GM23248 (cell line): ENCODE results near the gene BAIAP2. TPM values are rescaled to one million over a fixed set of nuclear protein-coding genes. Genes with fewer than 3 reads are reported as not detected.
A peak's percentile ranks its signal among the peaks of the same experiment; 100 is the strongest.

ENCODE experiments used
- DNase-seq: peaks from one replicate; pipeline ENCODE4 v3.0.0-alpha.2; 2015
- H2AFZ ChIP-seq: fragments of 200-600 bp; sonication (generic); 2 replicates; pipeline ENCODE4 v1.6.1; 2016; ENCODE audit warnings: antibody characterized with exemption
- H3F3A ChIP-seq: fragments of 200-600 bp; sonication (generic); 2 replicates; pipeline ENCODE4 v1.6.1; 2016; ENCODE audit warnings: mild to moderate bottlenecking, antibody characterized with exemption, mixed run types; ENCODE audit not compliant: insufficient read depth
- H3K27ac ChIP-seq: fragments of 200-600 bp; sonication (generic); 2 replicates; pipeline ENCODE4 v1.5.1; 2016; ENCODE audit warnings: mild to moderate bottlenecking
- H3K27me3 ChIP-seq: fragments of 200-600 bp; sonication (generic); replicated peaks from 2 replicates; pipeline ENCODE4 v1.6.1; 2016; ENCODE audit warnings: mild to moderate bottlenecking; ENCODE audit not compliant: insufficient read depth
- H3K36me3 ChIP-seq: fragments of 200-600 bp; sonication (generic); 2 replicates; pipeline ENCODE4 v1.6.1; 2016; ENCODE audit warnings: low read depth, mild to moderate bottlenecking
- H3K4me1 ChIP-seq: fragments of 200-600 bp; sonication (generic); 2 replicates; pipeline ENCODE4 v1.6.1; 2016; ENCODE audit warnings: mild to moderate bottlenecking; ENCODE audit not compliant: insufficient read depth
- H3K4me2 ChIP-seq: fragments of 200-600 bp; sonication (generic); one replicate; pipeline ENCODE4 v1.6.1; 2016; ENCODE audit warnings: mild to moderate bottlenecking; ENCODE audit not compliant: unreplicated experiment
- H3K4me3 ChIP-seq: fragments of 200-600 bp; sonication (generic); 2 replicates; pipeline ENCODE4 v1.5.1; 2016; ENCODE audit warnings: mild to moderate bottlenecking
- H3K79me2 ChIP-seq: fragments of 200-600 bp; sonication (generic); 2 replicates; pipeline ENCODE4 v1.6.1; 2016; ENCODE audit warnings: mild to moderate bottlenecking; ENCODE audit not compliant: insufficient read depth
- H3K9ac ChIP-seq: fragments of 200-600 bp; sonication (generic); 2 replicates; pipeline ENCODE4 v1.6.1; 2016; ENCODE audit warnings: mild to moderate bottlenecking
- H3K9me2 ChIP-seq: fragments of 200-600 bp; sonication (generic); 2 replicates; pipeline ENCODE4 v1.6.1; 2016; ENCODE audit warnings: mixed run types, mild to moderate bottlenecking, moderate library complexity; ENCODE audit not compliant: insufficient read depth
- H3K9me3 ChIP-seq: fragments of 200-600 bp; sonication (generic); one replicate; pipeline ENCODE4 v1.6.1; 2017; ENCODE audit warnings: low read depth
- H4K20me1 ChIP-seq: fragments of 200-600 bp; sonication (generic); 2 replicates; pipeline ENCODE4 v1.6.0; 2016; ENCODE audit not compliant: insufficient read depth
- EZH2 ChIP-seq: fragments of 200-600 bp; sonication (generic); IDR thresholded peaks from 2 replicates; pipeline ENCODE4 v1.6.1; 2018; ENCODE audit warnings: antibody characterized with exemption, mild to moderate bottlenecking; ENCODE audit not compliant: insufficient read depth, poor library complexity, severe bottlenecking
- EZH2phosphoT487 ChIP-seq: fragments of 200-600 bp; sonication (generic); IDR thresholded peaks from 2 replicates; pipeline ENCODE4 v1.6.1; 2018; ENCODE audit warnings: antibody characterized with exemption, moderate library complexity, mild to moderate bottlenecking, low read depth; ENCODE audit not compliant: insufficient read depth
- WGBS, 2 experiments: methylation state at CpG; one replicate each; pipeline ENCODE4 v1.1.6; 2015 to 2017; ENCODE audit warnings: low lambda C conversion rate in 2 of 2, low coverage in 1 of 2; ENCODE audit errors: missing lambda C conversion rate in 2 of 2; 5-methylcytosine and 5-hydroxymethylcytosine counted together
- in situ Hi-C: fragments of 300-500 bp; cut with MboI; formaldehyde crosslinking; loops from 2 replicates; pipeline ENCODE4 v1.15.0; 2020
- polyA plus RNA-seq: library from polyadenylated mRNA; unstranded; fragments of >200 nt; fragmentation: Nextera tagmentation; extraction: Ambion mirVana; gene quantifications from 2 replicates; pipeline ENCODE4 v1.2.1, GENCODE V29; 2016
- total RNA-seq: library from RNA; depleted of rRNA; stranded (reverse); fragments of >200 nt; shearing (Covaris generic); gene quantifications from 2 replicates; pipeline ENCODE4 v1.2.3, GENCODE V29; 2014

BAIAP2 gene
- total and polyA plus RNA-seq, 2 experiments from 2014 or later = 28.2 to 31.7 TPM

GRCh38 chr17:81091154-81091553, 56.2 kb downstream of the BAIAP2 start:
- Histone ChIP-seq H3K4me3 (no peak overlapping the region), H3K9me3 (no peaks in the 10 kb centered on the region), H3K36me3 (no peaks in the 10 kb centered on the region), H3F3A (0 out of 2 replicates have a peak, but pooled peaks cover 8% of the 10 kb centered on the region), H3K27ac (no peak overlapping the region), H4K20me1 (no peaks in the 10 kb centered on the region), H3K9ac (no peak overlapping the region), H3K4me2 (no peak overlapping the region), H3K9me2 (no peaks in the 10 kb centered on the region), H3K4me1 (peaks cover 24% of the 10 kb centered on the region), H2AFZ (no peak overlapping the region), H3K27me3 (no peaks in the 10 kb centered on the region), H3K79me2 (no peaks in the 10 kb centered on the region)
- no peak for DNase-seq
- TF ChIP-seq EZH2phosphoT487 (no peak), EZH2 (no peak)
- in situ Hi-C loops = no loop called here
- 77 to 86% methylated on average over 9 of the region's 9 CpGs for WGBS, 2 experiments

- in situ Hi-C loops = no loop called here
- WGBS, 2 experiments = 96% methylated on average over 20 to 23 of the region's 23 CpGs
- H2AFZ ChIP-seq = no peak overlapping the region
Observed at GRCh38 chr17:81091774-81092517, 57.0 kb downstream of the BAIAP2 start.

DNA sequence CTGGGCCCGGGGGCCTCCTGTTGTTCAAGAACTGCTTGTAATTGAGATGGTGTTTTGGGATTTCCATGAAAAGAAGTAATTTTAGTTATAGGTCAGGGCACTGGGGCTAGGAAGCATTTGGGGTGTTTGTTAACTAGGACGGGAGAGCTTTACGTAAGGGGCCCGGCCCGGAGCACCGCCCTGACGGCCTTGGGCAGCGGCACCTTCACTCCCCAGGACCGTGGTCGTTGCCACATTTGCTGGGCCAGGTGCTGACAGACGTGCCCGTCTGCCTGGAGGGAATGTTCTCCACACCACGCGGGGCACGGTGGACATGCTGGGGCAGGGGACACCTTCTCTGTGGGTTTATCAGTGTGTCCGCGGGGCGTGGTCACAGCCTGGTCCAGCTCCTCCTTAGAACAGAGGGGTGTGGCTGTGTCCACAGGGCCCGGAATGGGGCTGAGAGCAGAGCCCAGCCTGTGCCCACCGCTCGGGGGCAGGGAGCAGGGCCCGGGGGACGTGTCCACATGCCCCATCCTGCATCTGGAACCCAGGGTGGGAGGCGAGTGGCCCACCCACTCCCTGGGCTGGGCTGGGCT, 57.7 kb downstream of the BAIAP2 start:
- no peak for DNase-seq
- no peak overlapping the region for H3K4me3 ChIP-seq
- H3K4me2 ChIP-seq = no peak overlapping the region
- no peaks in the 10 kb centered on the region for H3K9me2 ChIP-seq
- no peaks in the 10 kb centered on the region for H4K20me1 ChIP-seq
- 85 to 86% methylated on average over 22 to 24 of the region's 24 CpGs for WGBS, 2 experiments
- no peak overlapping the region for H2AFZ ChIP-seq
- in situ Hi-C loops = no loop called here
- TF ChIP-seq EZH2phosphoT487 (no peak), EZH2 (no peak)
- H3K27ac ChIP-seq = no peak overlapping the region
- H3F3A ChIP-seq = 0 out of 2 replicates have a peak, but pooled peaks cover 8% of the 10 kb centered on the region
- peaks cover 37% of the 10 kb centered on the region for H3K4me1 ChIP-seq
- no peaks in the 10 kb centered on the region for H3K27me3 ChIP-seq
- H3K79me2 ChIP-seq = no peaks in the 10 kb centered on the region
- H3K36me3 ChIP-seq = no peaks in the 10 kb centered on the region
- no peaks in the 10 kb centered on the region for H3K9me3 ChIP-seq
- H3K9ac ChIP-seq = no peak overlapping the region

More at GRCh38 chr17:81091774-81092517, 57.0 kb downstream of the BAIAP2 start:
- Histone ChIP-seq H3K4me2 (no peak overlapping the region), H3K9ac (no peak overlapping the region), H4K20me1 (no peaks in the 10 kb centered on the region), H3K27me3 (no peaks in the 10 kb centered on the region), H3K9me3 (no peaks in the 10 kb centered on the region), H3K36me3 (no peaks in the 10 kb centered on the region), H3F3A (0 out of 2 replicates have a peak, but pooled peaks cover 8% of the 10 kb centered on the region), H3K27ac (no peak overlapping the region), H3K4me1 (peaks cover 32% of the 10 kb centered on the region), H3K79me2 (no peaks in the 10 kb centered on the region), H3K9me2 (no peaks in the 10 kb centered on the region), H3K4me3 (no peak overlapping the region)
- TF ChIP-seq EZH2phosphoT487 (no peak), EZH2 (no peak)
- DNase-seq = no peak

GRCh38 chr17:81093619-81094508, 58.9 kb downstream of the BAIAP2 start:
- peak overlapping the region; percentile 50 for H3K4me2 ChIP-seq
- no peak for DNase-seq
- no peaks in the 10 kb centered on the region for H4K20me1 ChIP-seq
- peak overlapping the region; percentile 93 for H3K27ac ChIP-seq
- H3K9me2 ChIP-seq = no peaks in the 10 kb centered on the region
- H3K79me2 ChIP-seq = no peaks in the 10 kb centered on the region
- peaks cover 47% of the 10 kb centered on the region for H3K4me1 ChIP-seq
- 72 to 77% methylated on average over 21 of the region's 21 CpGs for WGBS, 2 experiments
- in situ Hi-C loops = no loop called here
- TF ChIP-seq EZH2 (no peak), EZH2phosphoT487 (no peak)
- no peak overlapping the region for H2AFZ ChIP-seq
- no peaks in the 10 kb centered on the region for H3K36me3 ChIP-seq
- H3K9me3 ChIP-seq = no peaks in the 10 kb centered on the region
- H3K27me3 ChIP-seq = no peaks in the 10 kb centered on the region
- H3F3A ChIP-seq = 0 out of 2 replicates have a peak, but pooled peaks cover 8% of the 10 kb centered on the region
- peak overlapping the region; percentile 78 for H3K9ac ChIP-seq
- no peak overlapping the region for H3K4me3 ChIP-seq
